AG20443 (cell line): ENCODE results near the gene NXPH3.

Experiments
- DNase-seq: peaks from one replicate; pipeline ENCODE4 v3.0.0; 2012; ENCODE audit warnings: low spot score, mixed read lengths

NXPH3 gene

DNA sequence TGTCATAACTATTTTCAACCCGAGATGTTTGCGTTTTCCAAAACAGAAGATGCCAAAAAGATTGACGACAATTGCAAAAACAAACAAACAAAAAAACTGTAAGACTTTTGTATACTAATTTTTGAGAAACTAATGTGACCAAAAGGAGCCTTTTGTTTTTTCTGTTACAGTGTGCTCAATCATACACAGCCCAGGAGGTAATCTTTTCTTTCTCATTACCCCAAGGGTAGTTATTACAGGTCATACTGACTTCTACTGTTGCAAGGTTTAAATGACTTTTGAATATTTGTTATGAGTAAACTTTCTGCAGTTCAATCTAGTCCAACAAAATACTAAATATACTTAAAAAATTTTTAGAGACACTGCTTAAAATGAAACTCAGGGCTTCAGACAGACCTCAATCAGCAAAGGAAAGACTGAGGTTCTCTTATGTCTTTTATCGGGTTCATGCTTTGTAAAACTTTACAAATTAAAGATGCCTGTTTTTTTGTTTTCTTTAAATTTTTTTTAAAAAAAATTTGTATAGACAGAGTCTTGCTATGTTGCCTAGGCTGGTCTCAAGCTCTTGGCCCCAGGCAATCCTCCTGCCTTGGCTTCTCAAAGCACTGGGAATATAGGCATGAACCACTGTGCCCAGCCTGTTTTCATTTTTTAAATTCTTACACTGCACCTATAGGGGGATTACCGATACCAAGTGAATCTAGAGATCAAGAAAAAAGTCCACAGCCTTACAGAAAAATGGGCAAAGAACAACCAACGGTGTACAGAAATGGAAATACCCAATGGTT, 54.6 kb downstream of the NXPH3 start:
- DNase-seq = no peak

DNA sequence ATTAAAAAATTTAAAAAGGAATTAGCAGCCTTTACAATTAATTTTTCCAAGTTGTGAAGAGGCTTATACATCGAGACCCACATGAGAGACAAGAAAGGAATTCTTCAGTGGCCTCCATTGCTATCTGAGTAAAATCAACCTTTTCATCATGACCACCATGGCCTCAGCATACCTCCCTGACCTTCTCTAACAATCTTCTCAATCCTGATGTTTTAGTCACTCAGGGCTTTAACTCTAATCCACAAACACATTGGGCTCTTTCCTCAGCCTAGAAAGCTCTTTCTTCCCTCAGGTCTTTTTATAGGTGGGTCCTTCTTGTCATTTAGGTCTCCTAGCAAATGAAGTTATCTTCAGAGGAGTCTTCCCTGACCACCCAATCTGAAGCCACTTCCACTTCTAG, 55.8 kb downstream of the NXPH3 start:
- no peak for DNase-seq
